ENCODE results near the gene FEM1A. TPM values are rescaled to one million over a fixed set of nuclear protein-coding genes. Genes with fewer than 3 reads are reported as not detected.
"Not testable (repeated sequence)": the region's sequence is repeated elsewhere in the genome, so short reads cannot be mapped to it uniquely, and the experiment has no call there.

FEM1A gene
- total RNA-seq, 1 donor from 2014 or later = 16.2 TPM

GRCh38 chr19:4817467-4818277 lies 26.1 kb downstream of the FEM1A start:
- no peak for TF ChIP-seq CTCF (IDR thresholded peaks at IDR 0.05)
- intact Hi-C loops (cut with DNase I) = no loop called here
- Histone ChIP-seq H3K27ac (no peak overlapping the region), H3K4me1 (peaks cover 17% of the 10 kb centered on the region), H3K4me3 (no peak overlapping the region), H3K27me3 (no peaks in the 10 kb centered on the region), H3K36me3 (peaks cover 0 to 22% of the 10 kb centered on the region in 2 donors), H3K9me3 (no peaks in the 10 kb centered on the region)
- no peak for DNase-seq (ENCODE audit: extremely low spot score in 2 of 2)

GRCh38 chr19:4821265-4821664 lies 29.7 kb downstream of the FEM1A start:
- Histone ChIP-seq H3K27me3 (no peaks in the 10 kb centered on the region), H3K36me3 (peaks cover 0 to 21% of the 10 kb centered on the region in 2 donors), H3K9me3 (no peaks in the 10 kb centered on the region), H3K4me1 (peaks cover 3% of the 10 kb centered on the region), H3K4me3 (no peak overlapping the region), H3K27ac (no peak overlapping the region)
- DNase-seq (ENCODE audit: extremely low spot score in 2 of 2) = no peak
- intact Hi-C loops (cut with DNase I) = no loop called here
- TF ChIP-seq POLR2AphosphoS5 (IDR thresholded peaks at IDR 0.05; ENCODE audit: insufficient read depth in 1 of 2, low read depth in 1 of 2) (no peak), CTCF (IDR thresholded peaks at IDR 0.05) (no peak), POLR2A (IDR thresholded peaks at IDR 0.05) (no peak)

- not testable (repeated sequence) for H3K4me1 ChIP-seq; DNase-seq (ENCODE audit: extremely low spot score in 2 of 2); H3K27me3 ChIP-seq; H3K27ac ChIP-seq; H3K9me3 ChIP-seq; H3K4me3 ChIP-seq
- peaks cover 0 to 10% of the 10 kb centered on the region in 2 donors for H3K36me3 ChIP-seq
- intact Hi-C loops (cut with DNase I) = loop anchor here (1.0 kb wide), 1 partner anchor 41 kb away; no protein-coding TSS in a partner anchor
Observed at GRCh38 chr19:4822354-4822753, 30.8 kb downstream of the FEM1A start.

GRCh38 chr19:4823577-4823976 lies 32.0 kb downstream of the FEM1A start:
- H3K4me1 ChIP-seq = no peaks in the 10 kb centered on the region
- no peak for DNase-seq (ENCODE audit: extremely low spot score in 2 of 2)
- no peaks in the 10 kb centered on the region for H3K36me3 ChIP-seq
- H3K9me3 ChIP-seq = no peaks in the 10 kb centered on the region
- H3K27me3 ChIP-seq = no peaks in the 10 kb centered on the region
- H3K27ac ChIP-seq = no peak overlapping the region
- intact Hi-C loops (cut with DNase I) = no loop called here
- TF ChIP-seq POLR2A (IDR thresholded peaks at IDR 0.05) (no peak), CTCF (IDR thresholded peaks at IDR 0.05) (no peak), POLR2AphosphoS5 (IDR thresholded peaks at IDR 0.05; ENCODE audit: insufficient read depth in 1 of 2, low read depth in 1 of 2) (no peak)
- no peak overlapping the region for H3K4me3 ChIP-seq

- intact Hi-C loops (cut with DNase I) = no loop called here
- Histone ChIP-seq H3K4me3 (no peak overlapping the region), H3K4me1 (peaks cover 21% of the 10 kb centered on the region), H3K27ac (no peak overlapping the region), H3K9me3 (no peaks in the 10 kb centered on the region), H3K27me3 (no peaks in the 10 kb centered on the region), H3K36me3 (no peaks in the 10 kb centered on the region)
- DNase-seq (ENCODE audit: extremely low spot score in 2 of 2) = no peak
- no peak for TF ChIP-seq CTCF (IDR thresholded peaks at IDR 0.05)
- TF ChIP-seq POLR2AphosphoS5 (IDR thresholded peaks at IDR 0.05; ENCODE audit: insufficient read depth in 1 of 2, low read depth in 1 of 2) = no peak
- TF ChIP-seq POLR2A (IDR thresholded peaks at IDR 0.05) = no peak
Observed at GRCh38 chr19:4829001-4829712, 37.6 kb downstream of the FEM1A start.
